Myocyte (in vitro differentiated cells): ENCODE results near the gene SARS1. TPM values are rescaled to one million over a fixed set of nuclear protein-coding genes. Genes with fewer than 3 reads are reported as not detected.
A peak's percentile ranks its signal among the peaks of the same experiment; 100 is the strongest.

Experiments
- DNase-seq: peaks from one replicate; pipeline ENCODE4 v3.0.0-alpha.2; 2012; ENCODE audit warnings: low read depth
- total RNA-seq: library from RNA; depleted of rRNA; stranded (reverse); fragments of >200 nt; gene quantifications from 2 replicates; pipeline ENCODE4 v1.2.3, GENCODE V29; 2014

Gene SARS1
- total RNA-seq, 1 donor from 2014 or later: 160 TPM

DNA sequence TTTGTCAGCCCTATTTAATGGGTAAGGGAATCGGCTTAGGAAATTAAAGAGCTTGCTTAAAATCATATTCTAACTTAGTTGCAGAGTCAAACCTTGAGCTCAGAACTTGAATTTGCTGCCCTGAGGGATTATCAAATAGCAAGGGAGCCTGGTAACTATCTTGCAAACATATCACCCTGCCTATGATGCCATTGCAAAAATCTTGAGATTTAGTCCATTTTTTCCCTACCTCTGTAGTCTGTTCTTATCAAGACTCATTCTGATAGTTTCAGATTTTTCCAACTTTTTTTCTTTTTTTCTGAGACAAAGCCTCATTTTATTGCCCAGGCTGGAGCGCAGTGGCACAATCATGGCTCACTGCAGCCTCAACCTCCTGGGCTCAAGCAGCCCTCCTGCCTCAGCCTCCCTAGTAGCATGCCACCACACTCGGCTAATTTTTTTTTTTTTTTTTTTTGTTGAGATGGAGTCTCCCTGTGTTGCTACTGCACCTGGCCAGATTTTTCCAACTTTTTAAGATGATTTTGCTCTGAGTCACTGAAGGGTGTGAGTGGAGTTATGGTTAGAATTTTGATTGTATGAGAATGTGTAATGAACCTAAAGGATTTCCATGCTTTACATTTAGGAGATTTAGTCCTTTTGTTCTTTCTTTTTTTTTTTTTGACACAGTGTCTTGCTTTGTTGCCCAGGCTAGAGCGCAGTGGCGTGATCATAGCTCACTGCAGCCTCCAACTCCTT is 12.2 kb downstream of the SARS1 start:
- DNase-seq: no peak

- no peak for DNase-seq
Observed at GRCh38 chr1:109228167-109228566, 14.4 kb downstream of the SARS1 start.

- DNase-seq: no peak
Observed at GRCh38 chr1:109229531-109230127, 15.9 kb downstream of the SARS1 start.

DNA sequence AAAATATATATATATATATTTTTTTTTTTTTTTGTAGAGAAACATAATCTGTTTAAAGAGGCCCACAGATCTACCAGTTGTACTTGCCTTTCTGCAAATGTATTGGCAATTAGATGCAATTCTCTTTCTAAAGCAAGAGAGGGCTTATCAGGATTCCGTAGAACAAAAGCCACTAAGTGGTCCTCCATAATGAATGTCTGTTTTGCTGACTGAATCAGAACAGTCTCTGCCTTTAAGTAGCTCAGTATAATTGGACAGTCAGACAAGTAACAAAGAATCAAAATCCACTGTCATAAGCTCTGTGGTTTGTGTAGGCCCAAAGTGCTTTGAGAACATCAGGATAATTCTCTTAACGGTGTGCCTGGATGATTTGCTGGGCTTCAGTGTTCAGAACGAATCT is 17.3 kb downstream of the SARS1 start:
- no peak for DNase-seq

- DNase-seq: no peak
Observed at GRCh38 chr1:109235137-109235536, 21.4 kb downstream of the SARS1 start.

- no peak for DNase-seq
Observed at GRCh38 chr1:109237512-109237911, 23.8 kb downstream of the SARS1 start.

DNA sequence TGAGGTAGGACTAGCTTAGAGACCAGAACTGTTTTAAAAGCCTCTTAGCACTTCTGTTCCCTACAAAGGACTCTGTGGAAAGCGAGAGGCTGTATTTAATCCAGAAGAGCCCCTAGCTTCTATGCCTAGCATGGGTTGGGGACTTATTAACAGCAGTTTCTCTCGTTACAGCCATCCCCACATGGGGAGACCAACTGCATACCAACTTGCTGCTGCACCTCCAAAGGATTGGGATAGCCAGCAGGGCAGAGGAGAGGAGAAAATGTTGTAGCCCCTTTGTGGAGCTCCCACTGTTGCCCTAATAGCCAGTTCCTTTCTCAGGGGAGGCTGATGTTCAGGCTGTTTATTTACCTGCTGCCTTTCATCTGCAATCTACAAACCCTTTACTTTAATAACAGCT is 24.7 kb downstream of the SARS1 start:
- DNase-seq: no peak

- no peak for DNase-seq
Observed at GRCh38 chr1:109239047-109239408, 25.3 kb downstream of the SARS1 start.

DNA sequence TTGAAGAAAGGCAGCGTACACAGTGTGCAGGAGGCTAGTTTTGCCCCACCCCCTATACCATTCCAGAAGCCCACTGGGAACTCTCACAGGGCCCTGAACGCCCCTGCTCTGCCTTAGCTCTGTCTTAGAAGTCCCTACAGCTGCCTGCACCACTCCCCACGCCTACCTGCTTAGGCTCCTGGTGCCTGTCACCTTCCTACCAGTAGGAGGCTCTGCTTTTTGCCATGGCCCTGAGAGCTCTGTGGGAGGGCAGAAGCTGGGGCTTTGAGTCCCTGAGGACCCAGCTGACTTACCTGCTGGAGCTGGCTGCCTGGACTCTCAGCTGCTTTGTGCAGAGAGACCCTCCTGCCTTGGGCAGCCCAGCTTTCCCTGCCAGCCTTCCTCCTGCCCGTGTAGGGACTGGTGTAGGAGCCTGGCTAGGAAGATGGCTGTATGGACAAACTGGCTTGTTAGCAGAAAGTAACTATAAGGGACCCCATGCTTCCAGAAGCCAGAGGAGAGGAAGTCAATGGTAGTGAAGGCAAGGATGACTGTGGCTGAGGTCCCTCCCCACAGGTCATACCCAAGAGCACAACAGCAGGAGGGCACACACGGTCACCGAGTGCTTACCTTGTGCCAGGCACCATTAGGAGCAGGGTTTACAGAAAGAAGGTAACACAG is 25.8 kb downstream of the SARS1 start:
- DNase-seq: peak; percentile 40

GRCh38 chr1:109240158-109241152 is 26.7 kb downstream of the SARS1 start:
- peak; percentile 53 for DNase-seq

DNA sequence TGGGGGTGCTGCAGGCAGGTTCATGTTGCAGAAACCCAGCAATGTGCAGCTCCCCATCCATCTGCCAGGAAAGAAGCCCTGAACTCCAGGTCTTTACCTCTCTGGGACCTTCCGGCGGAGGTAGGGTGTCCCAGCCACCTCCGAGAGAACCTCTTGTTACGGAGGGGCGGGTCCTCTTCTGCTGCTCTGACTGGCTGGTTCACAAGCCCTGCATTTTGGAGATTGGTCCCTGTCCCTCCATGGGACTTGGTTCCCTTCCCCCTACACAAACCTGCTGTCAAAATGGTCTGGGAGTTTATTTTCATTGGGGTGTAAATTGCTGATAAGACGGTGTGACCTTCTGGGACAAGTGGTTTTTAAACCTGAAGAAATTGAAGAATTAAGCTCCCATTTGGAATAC is 27.6 kb downstream of the SARS1 start:
- DNase-seq: no peak

DNA sequence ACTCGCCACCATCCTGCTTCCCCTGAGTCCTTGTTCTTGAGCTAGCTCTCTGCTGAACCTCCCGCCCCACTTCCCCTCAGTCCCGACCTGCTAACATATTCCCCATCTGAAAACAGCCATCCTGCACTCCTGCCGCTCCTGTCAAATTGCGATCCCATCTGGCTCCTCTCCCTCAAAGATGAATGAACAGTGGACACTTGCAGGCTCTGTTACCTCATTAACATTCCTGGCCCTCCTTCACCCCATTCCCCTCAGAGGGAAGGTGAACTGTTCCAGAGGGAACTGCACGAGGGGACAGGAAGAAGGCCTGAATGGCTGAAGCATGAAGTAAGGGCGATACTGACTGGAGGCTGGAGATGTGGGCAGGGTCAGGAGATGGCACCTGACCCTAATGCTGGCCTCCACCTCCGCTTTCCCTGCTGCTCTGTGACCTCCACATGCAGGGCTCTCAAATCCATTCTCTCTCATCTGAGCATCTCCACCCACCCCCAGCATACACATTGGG is 28.2 kb downstream of the SARS1 start:
- DNase-seq: no peak

GRCh38 chr1:109242387-109242786 is 28.7 kb downstream of the SARS1 start:
- DNase-seq: no peak

- no peak for DNase-seq
Observed at GRCh38 chr1:109243221-109243620, 29.5 kb downstream of the SARS1 start.

DNA sequence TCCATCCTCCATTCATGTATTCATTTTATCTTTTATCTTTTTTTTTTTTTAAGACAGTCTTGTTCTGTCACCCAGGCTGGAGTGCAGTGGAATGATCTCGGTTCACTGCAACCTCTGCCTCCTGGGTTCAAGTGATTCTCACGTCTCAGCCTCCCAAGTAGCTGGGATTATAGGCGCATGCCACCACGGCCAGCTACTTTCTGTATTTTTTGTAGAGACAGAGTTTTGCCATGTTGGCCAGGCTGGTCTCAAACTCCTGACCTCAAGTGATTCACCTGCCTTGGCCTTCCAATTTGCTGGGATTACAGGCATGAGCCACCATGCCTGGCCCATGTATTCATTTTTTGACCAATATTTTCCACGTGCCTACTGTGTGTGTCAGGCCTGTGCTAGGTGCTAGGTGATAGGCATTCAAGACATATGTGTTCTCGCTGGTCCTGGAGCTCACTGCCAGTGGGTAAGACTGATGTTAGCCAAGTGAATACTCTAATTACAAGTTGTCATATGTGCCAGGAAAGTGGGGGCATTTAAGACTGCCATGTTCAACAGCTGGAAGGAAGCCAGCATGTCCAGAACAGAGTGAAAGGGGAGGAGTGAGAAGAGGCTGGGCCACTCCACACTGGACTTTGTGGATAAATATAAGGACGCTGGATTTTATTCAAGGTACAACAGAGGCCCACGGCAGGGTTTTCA is 30.3 kb downstream of the SARS1 start:
- no peak for DNase-seq

DNA sequence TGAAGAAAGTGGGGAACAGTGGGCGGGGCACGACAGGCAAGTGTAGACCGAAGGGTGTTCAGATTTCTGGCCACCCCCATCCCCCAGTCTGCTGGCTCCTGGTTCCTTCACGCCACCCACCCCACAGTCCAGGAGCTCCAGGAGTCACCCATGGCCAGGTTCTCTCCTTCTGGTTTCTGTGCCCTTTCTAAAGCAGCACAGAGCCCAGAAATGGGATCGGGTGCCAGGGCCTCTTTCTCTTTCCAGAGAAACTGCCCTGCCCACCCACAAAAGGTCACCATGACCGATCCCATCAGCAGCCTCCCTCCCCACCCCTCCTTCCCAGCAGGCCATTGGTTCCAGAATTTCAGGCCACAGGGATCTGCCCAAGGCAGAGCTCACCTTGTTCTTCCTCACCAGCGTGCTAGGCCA is 32.4 kb downstream of the SARS1 start:
- DNase-seq: no peak

DNA sequence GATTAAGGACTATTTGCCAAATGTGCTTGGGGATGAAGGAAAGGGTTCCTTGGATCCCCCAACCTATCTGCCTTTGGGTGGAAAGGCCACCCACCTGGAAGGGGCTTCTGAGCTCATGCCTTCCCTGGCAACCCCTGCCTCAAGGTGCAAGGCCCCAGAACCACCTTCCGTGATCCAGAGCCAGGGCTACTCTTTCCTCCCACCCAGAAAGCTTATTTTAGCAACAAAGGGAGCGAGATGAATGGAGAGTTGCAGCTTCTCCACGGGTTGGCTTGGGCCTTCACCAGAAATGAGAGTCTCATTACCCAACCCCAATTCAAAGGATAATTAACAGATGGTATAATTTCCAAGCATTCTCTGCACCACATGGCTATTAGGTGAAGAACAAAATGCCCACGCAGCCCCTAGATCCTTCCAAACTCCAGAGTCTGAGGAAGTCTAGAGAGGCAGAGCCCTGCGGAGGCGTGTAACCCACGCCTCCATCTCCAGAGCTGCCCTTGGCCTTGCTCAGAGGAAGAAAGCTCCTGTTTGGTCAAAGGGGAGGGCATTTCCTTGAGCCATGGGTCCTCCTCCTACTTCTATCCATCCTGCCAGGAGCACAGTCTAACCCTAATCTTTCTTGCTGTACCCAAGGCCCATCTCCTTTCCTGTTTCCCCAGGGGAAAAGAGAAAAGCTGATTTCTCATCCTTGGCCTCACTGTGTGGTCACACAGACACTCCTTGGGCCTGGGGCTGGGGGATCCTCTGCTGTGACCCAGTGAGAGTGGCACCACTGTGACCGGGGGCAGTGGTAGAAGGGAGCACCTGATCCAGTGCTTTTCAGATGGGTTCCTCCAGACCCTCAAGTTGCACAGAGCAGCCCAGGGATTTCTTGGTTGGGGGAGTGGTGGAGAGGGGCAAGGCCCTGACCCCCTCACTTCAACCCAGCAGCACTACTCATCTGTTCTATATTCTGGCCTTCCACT is 34.0 kb downstream of the SARS1 start:
- DNase-seq: no peak

DNA sequence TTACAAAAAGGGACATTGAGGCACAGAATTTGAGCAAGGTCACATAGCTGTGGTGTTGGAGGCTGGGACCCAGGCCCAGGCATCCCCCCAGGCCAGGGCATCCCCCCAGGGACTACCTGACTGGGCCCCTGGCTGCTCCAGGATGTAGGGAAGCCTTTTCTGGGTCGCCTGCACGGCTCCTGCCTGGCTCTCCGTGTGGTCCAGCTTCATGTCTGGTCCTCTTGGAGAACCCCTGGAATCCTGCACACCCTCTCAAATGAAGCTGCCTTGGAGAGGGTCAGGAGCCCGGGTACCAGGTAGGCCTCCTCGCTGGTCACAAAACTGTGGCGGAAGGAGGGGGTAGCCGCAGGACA is 34.7 kb downstream of the SARS1 start:
- no peak for DNase-seq

- DNase-seq: peak; percentile 44
Observed at GRCh38 chr1:109248797-109249629, 35.3 kb downstream of the SARS1 start, which contains the start of gene CELSR2. Gene CELSR2 (plus strand): TSS chr1:109249539. CDS start chr1:109250080, 541 bp downstream.
